Spleen (tissue), 7 donors: ENCODE measurements around the gene FBXO41.

ENCODE experiments used
- CTCF ChIP-seq, 11 experiments: fragments of 200-600 bp in 7 of 11; fragments of 450-650 bp in 4 of 11; sonication (generic) in 4 of 11; IDR thresholded peaks in 8 of 11; conservative IDR thresholded peaks in 3 of 11; 1 replicate in 7 of 11; 2 replicates in 4 of 11; pipeline versions ENCODE4 v1.4.0 to v1.8.0; 2016 to 2021; ENCODE audit warnings: antibody characterized with exemption in 11 of 11, inconsistent platforms in 4 of 11, mild to moderate bottlenecking in 1 of 11
- POLR2A ChIP-seq, 3 donors: fragments of 450-650 bp; IDR thresholded peaks; one replicate each; pipeline ENCODE4 v1.5.1; 2017; ENCODE audit warnings: antibody characterized with exemption in 3 of 3, mild to moderate bottlenecking in 1 of 3
- POLR2AphosphoS5 ChIP-seq, 3 donors: sonication (generic); formaldehyde crosslinking; IDR thresholded peaks; one replicate each; pipeline ENCODE4 v1.5.1; 2017; ENCODE audit warnings: antibody characterized with exemption in 3 of 3
- donor health status: DM: no; HTN: no; CAD: no; lungs with moderate emphysema.
- donor health status: DM: no; HTN: no; CAD: no.
- donor health status: DM: no; HTN: no; CAD: no.

- TF ChIP-seq CTCF (IDR thresholded peaks at IDR 0.05 in 8 of 11, conservative IDR thresholded peaks at IDR 0.05 in 3 of 11), result no peak
- no peak for TF ChIP-seq POLR2A (IDR thresholded peaks at IDR 0.05)
- no peak for TF ChIP-seq POLR2AphosphoS5 (IDR thresholded peaks at IDR 0.05)
These were observed 558 bp downstream of the FBXO41 start for GRCh38 chr2:73283545-73284295.
